Measurements from ENCODE around the gene OXLD1.

OXLD1 gene

DNA sequence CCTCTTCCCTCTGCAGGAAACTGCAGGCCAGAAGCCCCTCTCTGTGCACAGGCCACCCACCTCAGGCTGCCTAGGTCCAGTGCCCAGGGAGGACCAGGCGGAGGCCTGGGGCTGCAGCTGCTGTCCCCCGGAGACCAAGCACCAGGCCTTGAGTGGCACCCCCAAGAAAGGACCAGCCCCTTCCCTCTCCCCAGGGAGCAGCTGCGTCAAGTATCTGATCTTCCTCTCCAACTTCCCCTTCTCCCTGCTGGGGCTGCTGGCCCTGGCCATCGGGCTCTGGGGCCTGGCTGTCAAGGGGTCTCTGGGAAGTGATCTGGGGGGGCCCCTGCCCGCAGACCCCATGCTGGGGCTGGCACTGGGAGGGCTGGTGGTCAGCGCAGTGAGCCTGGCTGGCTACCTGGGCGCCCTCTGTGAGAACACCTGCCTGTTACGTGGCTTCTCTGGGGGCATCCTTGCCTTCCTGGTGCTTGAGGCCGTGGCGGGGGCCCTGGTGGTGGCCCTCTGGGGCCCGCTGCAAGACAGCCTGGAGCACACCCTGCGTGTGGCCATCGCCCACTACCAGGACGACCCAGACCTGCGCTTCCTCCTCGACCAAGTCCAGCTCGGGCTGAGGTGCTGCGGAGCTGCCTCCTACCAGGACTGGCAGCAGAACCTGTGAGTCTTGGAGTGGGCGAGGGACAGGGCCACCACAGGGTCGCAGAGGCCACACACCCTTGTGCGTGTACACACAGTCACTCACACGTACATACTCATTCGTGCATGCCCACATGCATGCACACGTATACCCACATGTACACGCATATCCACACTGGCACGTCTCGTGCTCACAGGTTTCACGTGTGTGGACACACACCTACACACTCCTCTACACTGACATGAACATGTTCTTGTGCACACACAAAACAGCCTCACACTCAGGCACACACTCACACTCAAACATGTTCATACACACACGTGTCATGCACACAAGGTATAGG is 21.1 kb downstream of the OXLD1 start:
- no peak overlapping the region for H3K4me3 ChIP-seq (ENCODE audit: low read depth in 1 of 2, low read length in 2 of 2)
- H3K27me3 ChIP-seq (ENCODE audit: control insufficient read depth in 1 of 2, insufficient read depth in 2 of 2, low read length in 2 of 2), result peaks cover 9 to 28% of the 10 kb centered on the region in 2 donors
- no peak overlapping the region for H3K27ac ChIP-seq (ENCODE audit: low read depth, low read length)
- no peak overlapping the region for H3K9ac ChIP-seq (ENCODE audit: low read length)
- H3K9me3 ChIP-seq (ENCODE audit: low read length), result no peaks in the 10 kb centered on the region
- no peaks in the 10 kb centered on the region for H3K4me1 ChIP-seq (ENCODE audit: insufficient read depth, low read length)
- no peaks in the 10 kb centered on the region for H3K36me3 ChIP-seq (ENCODE audit: insufficient read depth, low read length)

DNA sequence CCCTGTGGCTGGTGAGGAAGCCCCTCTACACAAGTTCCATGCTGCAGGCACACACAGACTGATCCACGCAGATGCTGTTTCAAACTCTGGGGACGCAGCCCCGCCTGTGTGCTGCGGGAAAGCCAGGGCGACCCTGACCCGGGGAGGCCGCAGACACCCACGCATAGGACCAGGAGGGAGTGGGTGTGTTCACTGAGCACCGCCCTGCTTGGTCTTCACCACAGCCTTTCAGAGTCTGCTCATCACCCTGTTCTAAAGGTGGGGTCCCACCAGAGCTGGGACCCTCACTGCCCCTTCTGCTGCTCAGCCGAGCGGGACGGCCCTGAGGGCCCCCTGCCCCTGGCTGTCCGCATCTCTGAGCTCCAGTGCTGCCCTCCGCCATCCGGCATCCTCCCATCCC is 21.9 kb downstream of the OXLD1 start:
- Histone ChIP-seq H3K9me3 (ENCODE audit: low read length) (no peaks in the 10 kb centered on the region), H3K4me1 (ENCODE audit: insufficient read depth, low read length) (no peaks in the 10 kb centered on the region), H3K27ac (ENCODE audit: low read depth, low read length) (no peak overlapping the region), H3K27me3 (ENCODE audit: control insufficient read depth in 1 of 2, insufficient read depth in 2 of 2, low read length in 2 of 2) (peaks cover 5 to 20% of the 10 kb centered on the region in 2 donors), H3K4me3 (ENCODE audit: low read depth in 1 of 2, low read length in 2 of 2) (no peak overlapping the region), H3K36me3 (ENCODE audit: insufficient read depth, low read length) (no peaks in the 10 kb centered on the region), H3K9ac (ENCODE audit: low read length) (no peak overlapping the region)

- Histone ChIP-seq H3K9ac (ENCODE audit: low read length) (no peak overlapping the region), H3K9me3 (ENCODE audit: low read length) (no peaks in the 10 kb centered on the region), H3K4me3 (ENCODE audit: low read depth in 1 of 2, low read length in 2 of 2) (no peak overlapping the region), H3K27ac (ENCODE audit: low read depth, low read length) (no peak overlapping the region), H3K27me3 (ENCODE audit: control insufficient read depth in 1 of 2, insufficient read depth in 2 of 2, low read length in 2 of 2) (peaks cover 0 to under 1% of the 10 kb centered on the region in 2 donors), H3K36me3 (ENCODE audit: insufficient read depth, low read length) (no peaks in the 10 kb centered on the region), H3K4me1 (ENCODE audit: insufficient read depth, low read length) (no peaks in the 10 kb centered on the region)
Measured at GRCh38 chr17:81641825-81642489, 24.4 kb downstream of the OXLD1 start.

- Histone ChIP-seq H3K4me3 (ENCODE audit: low read depth in 1 of 2, low read length in 2 of 2) (no peak overlapping the region), H3K36me3 (ENCODE audit: insufficient read depth, low read length) (no peaks in the 10 kb centered on the region), H3K27ac (ENCODE audit: low read depth, low read length) (no peak overlapping the region), H3K9me3 (ENCODE audit: low read length) (no peaks in the 10 kb centered on the region), H3K27me3 (ENCODE audit: control insufficient read depth in 1 of 2, insufficient read depth in 2 of 2, low read length in 2 of 2) (no peaks in the 10 kb centered on the region), H3K9ac (ENCODE audit: low read length) (no peak overlapping the region), H3K4me1 (ENCODE audit: insufficient read depth, low read length) (peaks cover 13% of the 10 kb centered on the region)
Measured at GRCh38 chr17:81640011-81640410, 26.4 kb downstream of the OXLD1 start.

DNA sequence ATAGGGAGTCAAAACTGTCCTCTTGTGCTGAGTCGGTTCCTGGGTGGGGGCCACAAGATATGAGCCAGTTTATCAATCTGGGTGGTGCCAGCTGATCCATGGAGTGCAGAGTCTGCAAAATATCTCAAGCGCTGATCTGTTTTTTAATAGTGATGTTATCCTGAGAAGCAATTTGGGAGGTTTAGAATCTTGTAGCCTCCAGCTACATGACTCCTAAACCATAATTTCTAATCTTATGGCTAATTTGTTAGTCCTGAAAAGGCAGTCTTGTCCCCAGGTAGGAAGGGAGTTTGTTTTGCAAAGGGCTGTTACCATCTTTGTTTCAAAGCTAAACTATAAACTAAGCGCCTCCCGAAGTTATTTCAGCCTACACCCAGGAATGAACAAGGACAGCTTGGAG is 27.7 kb downstream of the OXLD1 start:
- peaks cover 17% of the 10 kb centered on the region for H3K4me1 ChIP-seq (ENCODE audit: insufficient read depth, low read length)
- no peak overlapping the region for H3K9ac ChIP-seq (ENCODE audit: low read length)
- H3K27me3 ChIP-seq (ENCODE audit: control insufficient read depth in 1 of 2, insufficient read depth in 2 of 2, low read length in 2 of 2), result no peaks in the 10 kb centered on the region
- H3K4me3 ChIP-seq (ENCODE audit: low read depth in 1 of 2, low read length in 2 of 2), result no peak overlapping the region
- no peak overlapping the region for H3K27ac ChIP-seq (ENCODE audit: low read depth, low read length)
- H3K36me3 ChIP-seq (ENCODE audit: insufficient read depth, low read length), result no peaks in the 10 kb centered on the region
- H3K9me3 ChIP-seq (ENCODE audit: low read length), result no peaks in the 10 kb centered on the region

GRCh38 chr17:81636505-81637288 is 29.7 kb downstream of the OXLD1 start, which contains the start of the genes NPLOC4 and TSPAN10:
Gene NPLOC4 (minus strand): TSS chr17:81637112. CDS start chr17:81636930, 182 bp downstream.
Gene TSPAN10 (plus strand): TSS chr17:81637196. CDS start chr17:81642413, 5,217 bp downstream.
- Histone ChIP-seq H3K27ac (ENCODE audit: low read depth, low read length) (peak within 1 kb of the TSS; percentile 87), H3K4me3 (ENCODE audit: low read depth in 1 of 2, low read length in 2 of 2) (peak within 1 kb of the TSS; percentile 59 to 85), H3K9me3 (ENCODE audit: low read length) (no peaks in the 10 kb centered on the region), H3K27me3 (ENCODE audit: control insufficient read depth in 1 of 2, insufficient read depth in 2 of 2, low read length in 2 of 2) (no peaks in the 10 kb centered on the region), H3K4me1 (ENCODE audit: insufficient read depth, low read length) (peaks cover 17% of the 10 kb centered on the region), H3K9ac (ENCODE audit: low read length) (peak within 1 kb of the TSS; percentile 87), H3K36me3 (ENCODE audit: insufficient read depth, low read length) (no peaks in the 10 kb centered on the region)

GRCh38 chr17:81635973-81636504 is 30.4 kb downstream of the OXLD1 start:
- no peaks in the 10 kb centered on the region for H3K9me3 ChIP-seq (ENCODE audit: low read length)
- H3K36me3 ChIP-seq (ENCODE audit: insufficient read depth, low read length), result no peaks in the 10 kb centered on the region
- H3K27ac ChIP-seq (ENCODE audit: low read depth, low read length), result peak overlapping the region; percentile 87
- H3K9ac ChIP-seq (ENCODE audit: low read length), result peak overlapping the region; percentile 87
- peaks cover 17% of the 10 kb centered on the region for H3K4me1 ChIP-seq (ENCODE audit: insufficient read depth, low read length)
- H3K4me3 ChIP-seq (ENCODE audit: low read depth in 1 of 2, low read length in 2 of 2), result peak overlapping the region; percentile 59 to 85
- no peaks in the 10 kb centered on the region for H3K27me3 ChIP-seq (ENCODE audit: control insufficient read depth in 1 of 2, insufficient read depth in 2 of 2, low read length in 2 of 2)

DNA sequence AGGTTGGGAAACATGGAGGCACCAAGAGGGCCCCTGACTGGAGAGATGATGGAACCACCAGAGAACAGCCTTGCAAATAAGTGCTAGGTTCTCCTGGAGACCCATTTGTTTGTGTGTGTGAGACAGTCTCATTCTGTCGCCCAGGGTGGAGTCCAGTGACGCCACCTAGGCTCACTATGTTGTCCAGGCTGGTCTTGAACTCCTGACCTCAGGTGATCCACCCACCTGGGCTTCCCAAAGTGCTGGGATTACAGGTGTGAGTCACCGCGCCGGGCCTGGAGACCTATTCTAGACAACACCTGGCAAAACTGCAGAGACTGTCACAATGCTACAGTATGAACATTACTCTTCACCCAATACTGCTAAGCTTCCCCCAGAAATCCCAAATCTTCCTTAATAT is 31.0 kb downstream of the OXLD1 start:
- Histone ChIP-seq H3K36me3 (ENCODE audit: insufficient read depth, low read length) (no peaks in the 10 kb centered on the region), H3K9me3 (ENCODE audit: low read length) (no peaks in the 10 kb centered on the region), H3K27me3 (ENCODE audit: control insufficient read depth in 1 of 2, insufficient read depth in 2 of 2, low read length in 2 of 2) (no peaks in the 10 kb centered on the region), H3K9ac (ENCODE audit: low read length) (peak overlapping the region; percentile 87), H3K27ac (ENCODE audit: low read depth, low read length) (no peak overlapping the region), H3K4me1 (ENCODE audit: insufficient read depth, low read length) (peaks cover 17% of the 10 kb centered on the region), H3K4me3 (ENCODE audit: low read depth in 1 of 2, low read length in 2 of 2) (peak overlapping the region in 1 of 2 donors; percentile 85)

GRCh38 chr17:81631482-81631881 is 34.9 kb downstream of the OXLD1 start:
- H3K36me3 ChIP-seq (ENCODE audit: insufficient read depth, low read length), result peaks cover 6% of the 10 kb centered on the region
- no peak overlapping the region for H3K4me3 ChIP-seq (ENCODE audit: low read depth in 1 of 2, low read length in 2 of 2)
- H3K27me3 ChIP-seq (ENCODE audit: control insufficient read depth in 1 of 2, insufficient read depth in 2 of 2, low read length in 2 of 2), result no peaks in the 10 kb centered on the region
- H3K27ac ChIP-seq (ENCODE audit: low read depth, low read length), result no peak overlapping the region
- no peaks in the 10 kb centered on the region for H3K9me3 ChIP-seq (ENCODE audit: low read length)
- no peak overlapping the region for H3K9ac ChIP-seq (ENCODE audit: low read length)
- peaks cover 17% of the 10 kb centered on the region for H3K4me1 ChIP-seq (ENCODE audit: insufficient read depth, low read length)

DNA sequence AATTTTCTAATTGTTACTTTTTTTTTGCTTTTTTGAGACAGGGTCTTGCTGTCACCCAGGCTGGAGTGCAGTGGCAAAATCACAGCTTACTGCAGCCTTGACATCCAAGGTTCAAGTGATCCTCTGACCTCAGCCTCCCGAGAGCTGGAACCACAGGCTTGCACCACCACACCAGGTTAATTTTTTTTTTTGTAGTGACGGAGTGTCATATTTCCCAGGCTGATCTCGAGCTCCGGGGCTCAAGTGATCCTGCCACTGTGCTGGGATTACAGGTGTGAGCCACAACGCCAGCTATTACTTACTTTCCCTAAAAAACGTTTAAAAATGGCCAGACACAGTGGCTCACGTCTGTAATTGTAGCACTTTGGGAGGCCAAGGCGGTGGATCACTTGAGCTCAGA is 36.1 kb downstream of the OXLD1 start:
- H3K4me3 ChIP-seq (ENCODE audit: low read depth in 1 of 2, low read length in 2 of 2), result no peak overlapping the region
- H3K27ac ChIP-seq (ENCODE audit: low read depth, low read length), result no peak overlapping the region
- H3K36me3 ChIP-seq (ENCODE audit: insufficient read depth, low read length), result peaks cover 14% of the 10 kb centered on the region
- no peak overlapping the region for H3K9ac ChIP-seq (ENCODE audit: low read length)
- H3K4me1 ChIP-seq (ENCODE audit: insufficient read depth, low read length), result peaks cover 7% of the 10 kb centered on the region
- no peaks in the 10 kb centered on the region for H3K27me3 ChIP-seq (ENCODE audit: control insufficient read depth in 1 of 2, insufficient read depth in 2 of 2, low read length in 2 of 2)
- H3K9me3 ChIP-seq (ENCODE audit: low read length), result no peaks in the 10 kb centered on the region
